Ascending aorta (tissue), 2 donors: ENCODE results near the gene ANP32B. TPM values are rescaled to one million over a fixed set of nuclear protein-coding genes. Genes with fewer than 3 reads are reported as not detected.
A peak's percentile ranks its signal among the peaks of the same experiment; 100 is the strongest.

Experiments used
- DNase-seq, 2 donors: peaks; one replicate each; pipeline ENCODE4 v3.0.0-alpha.2; 2019; ENCODE audit warnings: low spot score in 2 of 2
- H3K27ac ChIP-seq, 2 donors: fragments of 200-600 bp; sonication (generic); one replicate each; pipeline ENCODE4 v1.5.1; 2016 to 2017; ENCODE audit warnings: mild to moderate bottlenecking in 1 of 2
- H3K27me3 ChIP-seq: fragments of 200-600 bp; sonication (generic); one replicate; pipeline ENCODE4 v1.5.1; 2017
- H3K36me3 ChIP-seq, 2 donors: fragments of 200-600 bp; sonication (generic); one replicate each; pipeline ENCODE4 v1.5.1; 2016
- H3K4me1 ChIP-seq, 2 donors: fragments of 200-600 bp; sonication (generic); one replicate each; pipeline ENCODE4 v1.5.1; 2016 to 2017; ENCODE audit warnings: mild to moderate bottlenecking in 1 of 2
- H3K4me3 ChIP-seq, 2 donors: fragments of 200-600 bp; sonication (generic); one replicate each; pipeline ENCODE4 v1.5.1; 2016 to 2017; ENCODE audit warnings: mild to moderate bottlenecking in 1 of 2
- H3K9me3 ChIP-seq, 2 donors: fragments of 200-600 bp; sonication (generic); one replicate each; pipeline ENCODE4 v1.5.1; 2016
- CTCF ChIP-seq, 3 experiments: fragments of 200-600 bp in 2 of 3; fragments of 450-650 bp in 1 of 3; sonication (generic) in 2 of 3; IDR thresholded peaks; one replicate each; pipeline ENCODE4 v1.5.1; 2016 to 2019; ENCODE audit warnings: antibody characterized with exemption in 3 of 3, mild to moderate bottlenecking in 1 of 3, moderate library complexity in 1 of 3
- intact Hi-C: fragments of 100-400 bp; cut with DNase I; formaldehyde crosslinking; loops from one replicate; pipeline ENCODE4 v1.15.1; 2023
- total RNA-seq: library from RNA; depleted of rRNA; stranded (reverse); fragments of >200 nt; gene quantifications from one replicate; pipeline ENCODE4 v1.1.0, GENCODE V29; 2016

Gene ANP32B
- total RNA-seq, 1 donor from 2014 or later = 13.9 TPM

GRCh38 chr9:98057138-98057799 is 74.1 kb downstream of the ANP32B start:
- no peak for DNase-seq
- Histone ChIP-seq H3K4me1 (peaks cover 0 to 10% of the 10 kb centered on the region in 2 donors), H3K9me3 (no peaks in the 10 kb centered on the region), H3K36me3 (peaks cover 15 to 16% of the 10 kb centered on the region in 2 donors), H3K27ac (peak overlapping the region; percentile 95 to 98), H3K27me3 (no peaks in the 10 kb centered on the region), H3K4me3 (peak overlapping the region; percentile 86 to 96)
- intact Hi-C loops = loop anchor here (2.0 to 10.0 kb wide), 7 partner anchors 134 to 1765 kb away; partner anchors contain the start of genes ANKS6, CORO2A, NCBP1 and NR4A3
- TF ChIP-seq CTCF (IDR thresholded peaks at IDR 0.05) = no peak

DNA sequence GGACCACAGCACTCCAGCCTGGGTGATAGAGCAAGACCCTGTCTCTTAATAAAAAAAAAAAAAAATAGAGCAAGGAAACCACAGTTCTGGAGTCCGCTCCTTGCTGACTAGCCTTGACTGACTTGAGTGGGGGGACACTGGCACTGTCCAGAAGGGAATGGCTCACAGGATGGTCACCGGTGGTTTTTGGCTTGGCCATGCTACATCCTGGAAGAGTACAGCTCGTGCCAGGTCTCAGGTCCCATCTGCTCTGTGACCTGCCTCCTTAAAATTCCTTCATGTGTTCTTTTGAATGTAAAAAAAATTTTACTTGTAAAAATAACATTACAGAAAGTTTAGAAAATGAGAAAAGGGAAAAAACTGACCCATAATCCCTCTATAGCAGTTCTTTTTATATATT is 79.0 kb downstream of the ANP32B start:
- H3K27ac ChIP-seq = no peak overlapping the region
- no peaks in the 10 kb centered on the region for H3K9me3 ChIP-seq
- TF ChIP-seq CTCF (IDR thresholded peaks at IDR 0.05) = no peak
- DNase-seq = no peak
- H3K4me3 ChIP-seq = no peak overlapping the region
- H3K4me1 ChIP-seq = peaks cover 0 to 10% of the 10 kb centered on the region in 2 donors
- intact Hi-C loops = no loop called here
- H3K36me3 ChIP-seq = peaks cover 34 to 47% of the 10 kb centered on the region in 2 donors
- H3K27me3 ChIP-seq = no peaks in the 10 kb centered on the region

DNA sequence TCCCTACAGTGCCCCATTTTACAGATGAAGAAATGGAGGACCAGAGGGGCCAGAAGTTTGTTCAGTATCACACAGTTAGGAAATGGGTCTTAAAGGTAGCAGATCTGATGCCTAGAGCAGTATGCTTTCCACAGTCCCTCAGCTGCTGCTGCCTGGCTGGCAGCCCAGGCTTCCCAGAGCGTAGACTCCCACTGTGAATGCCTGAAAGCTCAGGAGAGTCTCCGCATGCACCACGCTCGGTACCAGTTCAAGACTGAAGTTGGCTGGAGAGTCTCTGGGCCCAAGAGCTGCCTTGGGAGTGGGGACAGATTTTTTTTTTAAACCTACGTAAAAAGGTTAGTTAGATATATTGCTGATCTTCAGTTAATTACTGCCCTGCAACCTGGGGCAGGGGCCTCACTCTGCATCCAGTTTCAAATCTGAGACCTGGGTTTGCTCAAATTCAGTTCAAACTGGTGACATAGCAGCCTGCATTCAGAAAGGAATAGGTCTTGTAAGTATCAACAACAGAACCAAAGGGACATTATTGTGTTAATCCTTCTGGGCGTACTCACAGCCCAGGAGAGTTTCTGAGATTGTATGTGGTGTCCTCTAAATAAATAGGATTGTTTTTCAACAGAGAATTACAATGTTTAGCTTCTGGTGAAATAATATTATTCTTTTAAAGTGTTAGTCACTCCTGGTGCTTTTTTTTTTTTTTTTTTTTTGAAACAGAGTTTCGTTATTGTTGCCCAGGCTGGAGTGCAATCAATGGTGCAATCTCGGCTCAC is 81.7 kb downstream of the ANP32B start:
- intact Hi-C loops = no loop called here
- TF ChIP-seq CTCF (IDR thresholded peaks at IDR 0.05) = no peak
- H3K36me3 ChIP-seq = peaks cover 34 to 47% of the 10 kb centered on the region in 2 donors

More for the DNA sequence above, 81.7 kb downstream of the ANP32B start:
- no peaks in the 10 kb centered on the region for H3K27me3 ChIP-seq
- DNase-seq = no peak
- H3K4me1 ChIP-seq = no peaks in the 10 kb centered on the region
- H3K4me3 ChIP-seq = no peak overlapping the region
- H3K27ac ChIP-seq = no peak overlapping the region
- no peaks in the 10 kb centered on the region for H3K9me3 ChIP-seq

Other genes starting within 250 kb of the ANP32B start
- gene FOXE1, start 130.1 kb upstream of the ANP32B start, total RNA-seq = not detected
- gene TRMO, start 60.8 kb upstream of the ANP32B start, total RNA-seq = 24.8 TPM
- not detected for gene HEMGN, start 45.2 kb upstream of the ANP32B start, total RNA-seq
- 40.7 TPM for gene NANS, start 73.4 kb downstream of the ANP32B start, total RNA-seq
- 16.1 TPM for gene TRIM14, start 135.9 kb downstream of the ANP32B start, total RNA-seq
- gene CORO2A, start 209.3 kb downstream of the ANP32B start, total RNA-seq = 9.0 TPM